Endometrium (tissue), 2 donors: ENCODE results near the gene RRM2.

Source experiments
- FAIRE-seq: peaks from 2 replicates; lab custom pipeline; 2012; peaks lifted over from hg19 to GRCh38; lab: Jason Lieb, UNC
- donor health status: control.
- donor health status: control.

The RRM2 gene

DNA sequence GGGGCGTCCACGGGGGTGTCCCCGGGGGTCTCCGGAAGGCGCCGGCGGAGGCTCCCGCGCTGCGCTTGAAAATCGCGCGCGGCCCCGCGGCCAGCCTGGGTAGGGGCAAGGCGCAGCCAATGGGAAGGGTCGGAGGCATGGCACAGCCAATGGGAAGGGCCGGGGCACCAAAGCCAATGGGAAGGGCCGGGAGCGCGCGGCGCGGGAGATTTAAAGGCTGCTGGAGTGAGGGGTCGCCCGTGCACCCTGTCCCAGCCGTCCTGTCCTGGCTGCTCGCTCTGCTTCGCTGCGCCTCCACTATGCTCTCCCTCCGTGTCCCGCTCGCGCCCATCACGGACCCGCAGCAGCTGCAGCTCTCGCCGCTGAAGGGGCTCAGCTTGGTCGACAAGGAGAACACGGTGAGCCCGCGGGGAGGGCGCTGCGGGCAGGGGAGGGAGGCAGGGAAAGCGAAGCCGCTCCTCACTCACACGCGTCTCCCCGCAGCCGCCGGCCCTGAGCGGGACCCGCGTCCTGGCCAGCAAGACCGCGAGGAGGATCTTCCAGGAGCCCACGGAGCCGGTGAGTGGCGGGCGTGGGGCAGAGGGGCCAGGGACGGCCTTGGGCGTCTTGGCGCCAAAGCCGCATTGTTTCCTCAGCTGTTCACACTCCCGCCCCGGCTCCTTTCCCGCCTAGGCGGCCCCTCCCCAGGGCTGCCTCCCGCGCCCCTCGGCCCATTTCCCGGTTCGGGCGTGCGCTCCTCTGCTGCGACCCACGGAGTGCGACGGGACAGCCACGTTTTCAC lies at the start of gene RRM2:
RRM2 (plus strand) TSS at position 240 of the 781 bp plus-strand sequence; CDS start at position 300, 60 bp downstream.
- FAIRE-seq: no peak

DNA sequence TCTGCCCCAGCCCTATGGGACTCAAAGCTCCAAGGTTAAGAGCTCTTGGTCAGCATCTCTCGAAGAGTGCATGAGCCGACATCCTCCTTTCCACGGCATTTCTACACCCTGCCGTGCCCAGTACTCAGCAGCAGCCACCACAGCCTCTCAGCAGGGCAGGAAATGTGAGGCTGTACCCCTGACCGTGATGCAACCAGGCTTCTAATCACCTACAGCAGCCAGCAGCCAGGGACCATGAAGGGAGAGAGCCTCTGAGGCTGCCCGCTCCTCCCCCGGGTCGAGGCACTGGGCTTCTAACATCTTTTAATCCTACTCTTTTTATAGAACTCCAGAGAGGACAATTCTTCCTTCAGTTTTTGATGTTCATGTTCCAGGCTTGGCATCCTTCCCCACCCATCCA lies 48.8 kb upstream of the RRM2 start:
- FAIRE-seq: no peak

DNA sequence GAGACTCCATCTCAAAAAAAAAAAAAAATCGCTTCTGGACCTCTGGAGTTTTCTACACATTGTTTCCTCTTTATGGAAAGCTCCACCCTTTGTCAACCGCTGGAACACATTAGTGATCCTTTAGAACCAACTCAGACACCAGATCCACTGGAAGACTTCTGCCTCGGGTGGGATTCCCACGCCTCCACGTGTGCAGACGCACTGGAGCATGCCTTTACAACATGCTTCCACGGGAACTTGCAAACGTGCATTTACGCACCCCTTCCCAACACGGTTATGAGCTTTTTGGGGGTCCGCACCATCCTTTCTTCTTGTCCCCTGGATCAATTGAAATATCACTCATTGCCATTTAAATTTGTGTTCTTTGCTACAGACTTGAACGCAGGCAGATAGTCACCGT lies 47.4 kb upstream of the RRM2 start:
- FAIRE-seq: no peak

DNA sequence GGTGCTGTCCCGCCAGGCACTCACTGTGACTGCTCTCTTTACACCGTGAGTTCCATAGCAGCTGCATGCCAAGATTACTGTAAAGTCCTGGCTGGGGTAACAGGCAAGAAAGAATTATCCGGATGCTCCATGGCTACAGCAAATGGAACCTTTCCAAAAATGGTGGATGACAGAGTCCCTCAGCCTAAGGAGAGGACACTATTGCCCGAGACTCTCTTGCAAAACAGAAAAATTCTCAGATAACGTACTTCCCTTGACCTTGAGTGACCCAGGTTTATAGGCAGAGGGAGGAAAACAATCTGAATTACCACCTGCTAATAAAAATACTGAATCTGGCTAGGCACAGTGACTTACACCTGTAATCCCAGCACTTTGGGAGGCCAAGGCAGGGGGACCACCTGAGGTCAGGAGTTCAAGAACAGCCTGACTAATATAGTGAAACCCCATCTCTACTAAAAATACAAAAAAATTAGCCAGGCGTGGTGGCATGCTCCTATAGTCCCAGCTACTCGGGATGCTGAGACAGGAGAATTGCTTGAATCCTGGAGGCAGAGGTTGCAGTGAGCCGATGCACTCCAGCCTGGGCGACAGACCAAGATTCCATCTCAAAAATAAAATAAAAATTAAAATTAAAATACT lies 46.8 kb upstream of the RRM2 start:
- no peak for FAIRE-seq

DNA sequence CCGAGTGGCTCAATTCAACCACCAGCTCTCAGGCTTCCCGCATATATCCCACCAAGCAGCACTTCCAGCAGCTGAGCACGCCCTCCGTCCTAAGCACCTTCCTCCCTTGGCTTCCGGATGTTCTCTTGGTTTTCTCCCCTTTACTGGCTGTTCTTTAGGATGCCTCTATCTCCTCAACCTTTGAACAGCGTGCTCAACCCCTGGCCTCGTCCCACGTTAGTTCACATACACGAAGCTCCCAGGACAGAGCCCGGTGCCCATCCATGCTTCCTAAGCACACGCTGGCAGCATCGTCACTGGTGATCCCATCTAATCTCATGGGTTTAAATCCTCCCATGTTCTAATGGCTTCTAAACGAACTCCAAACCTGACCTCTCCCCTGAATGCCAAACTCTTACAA lies 46.0 kb upstream of the RRM2 start:
- FAIRE-seq: no peak

DNA sequence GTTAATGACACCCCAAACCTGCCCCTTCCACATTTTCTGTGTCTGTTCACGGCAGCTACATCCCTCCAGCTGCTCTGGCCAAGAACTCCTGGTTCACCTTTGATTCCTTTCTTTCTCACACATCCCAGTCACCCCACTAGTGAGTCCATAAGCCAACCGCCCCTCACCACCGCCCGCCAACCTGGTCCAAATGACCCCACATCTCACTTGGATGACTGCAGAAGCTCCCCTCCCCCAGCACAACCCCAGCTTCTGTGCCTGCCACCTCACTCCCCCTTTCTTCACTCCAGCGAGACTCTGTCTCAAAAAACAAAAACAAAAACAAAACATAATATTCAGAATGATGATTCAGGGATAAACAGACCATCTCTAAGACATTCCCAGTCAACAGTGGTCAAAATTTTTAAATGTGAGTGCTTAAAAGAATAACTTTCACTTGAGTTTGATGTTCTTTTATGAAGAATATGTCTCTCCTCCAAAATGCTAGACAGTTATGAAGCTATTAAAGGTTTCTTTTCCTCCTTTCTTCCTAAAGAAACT lies 45.5 kb upstream of the RRM2 start:
- FAIRE-seq: no peak

DNA sequence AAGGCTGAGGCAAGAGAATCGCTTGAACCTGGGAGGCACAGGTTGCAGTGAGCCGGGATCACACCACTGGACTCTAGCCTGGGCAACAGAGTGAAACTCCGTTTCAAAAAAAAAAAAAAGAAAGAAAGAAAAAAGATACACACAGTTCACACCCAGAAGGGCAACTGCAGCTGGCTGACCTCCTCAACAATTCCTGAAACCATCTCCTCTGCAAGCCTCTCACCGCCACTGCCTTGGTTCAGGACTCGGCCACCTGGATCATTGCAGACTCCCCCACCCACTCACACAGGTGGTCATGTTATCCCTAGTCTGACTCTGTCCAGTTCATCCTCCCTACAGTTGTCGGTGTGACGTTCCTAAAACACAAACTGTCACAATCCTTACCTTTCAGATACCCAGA lies 44.5 kb upstream of the RRM2 start:
- FAIRE-seq: no peak

DNA sequence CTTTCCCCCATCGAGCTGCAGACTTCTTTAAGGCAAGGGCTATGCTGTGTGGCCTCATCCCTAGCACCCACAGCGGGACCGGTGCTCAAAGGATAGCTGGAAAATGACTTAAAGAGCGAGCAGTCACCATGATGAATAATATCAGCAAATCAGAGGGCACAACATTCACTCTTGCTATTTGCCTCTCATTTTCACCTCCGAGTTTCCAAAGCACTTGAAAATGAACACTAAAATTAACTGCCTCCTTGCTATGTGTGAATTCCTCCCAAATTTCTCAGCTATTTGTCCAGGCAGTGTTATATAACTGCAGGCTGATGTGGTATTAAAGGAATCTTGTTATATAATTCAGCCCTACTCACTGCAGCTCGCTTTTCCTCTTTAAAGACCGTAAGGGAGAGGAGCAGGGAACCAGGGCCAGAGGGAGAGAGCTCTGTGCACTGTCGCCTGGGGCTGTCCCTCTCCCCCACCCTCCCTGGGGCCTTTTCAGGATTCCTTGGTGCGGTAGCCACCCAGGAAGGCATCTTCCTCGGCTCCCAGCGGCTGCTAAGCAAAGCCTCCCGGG lies 43.8 kb upstream of the RRM2 start:
- FAIRE-seq: no peak

DNA sequence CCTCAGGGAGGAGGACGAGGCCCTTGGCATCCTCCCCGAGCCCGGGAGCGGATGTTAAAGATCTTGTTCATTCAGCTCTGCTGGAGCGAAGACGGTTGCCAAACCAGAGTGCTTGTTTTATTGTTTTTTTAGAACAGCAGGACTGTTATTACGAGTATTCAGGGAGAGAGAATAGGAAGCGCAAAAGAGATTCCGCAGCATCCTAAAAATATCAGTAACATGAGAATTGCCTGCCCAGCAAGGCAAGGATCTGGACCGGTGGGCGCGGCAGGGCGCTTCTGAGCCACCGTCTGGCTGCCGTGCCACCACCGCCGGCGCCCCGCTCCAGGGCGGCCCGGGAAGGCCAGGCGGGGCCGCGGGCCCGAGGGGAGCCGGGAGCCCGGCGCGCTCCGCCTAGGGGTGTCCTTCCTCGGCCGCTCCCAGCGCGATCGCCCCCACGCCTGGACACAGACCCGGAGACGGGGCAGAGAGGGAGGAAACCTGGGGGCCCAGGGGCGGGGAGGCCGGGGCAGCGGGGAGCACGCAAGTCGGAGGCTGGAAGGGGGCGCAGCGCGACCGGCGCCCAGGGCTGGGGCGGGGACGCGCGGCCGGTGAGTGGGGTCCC lies 43.2 kb upstream of the RRM2 start:
- no peak for FAIRE-seq

DNA sequence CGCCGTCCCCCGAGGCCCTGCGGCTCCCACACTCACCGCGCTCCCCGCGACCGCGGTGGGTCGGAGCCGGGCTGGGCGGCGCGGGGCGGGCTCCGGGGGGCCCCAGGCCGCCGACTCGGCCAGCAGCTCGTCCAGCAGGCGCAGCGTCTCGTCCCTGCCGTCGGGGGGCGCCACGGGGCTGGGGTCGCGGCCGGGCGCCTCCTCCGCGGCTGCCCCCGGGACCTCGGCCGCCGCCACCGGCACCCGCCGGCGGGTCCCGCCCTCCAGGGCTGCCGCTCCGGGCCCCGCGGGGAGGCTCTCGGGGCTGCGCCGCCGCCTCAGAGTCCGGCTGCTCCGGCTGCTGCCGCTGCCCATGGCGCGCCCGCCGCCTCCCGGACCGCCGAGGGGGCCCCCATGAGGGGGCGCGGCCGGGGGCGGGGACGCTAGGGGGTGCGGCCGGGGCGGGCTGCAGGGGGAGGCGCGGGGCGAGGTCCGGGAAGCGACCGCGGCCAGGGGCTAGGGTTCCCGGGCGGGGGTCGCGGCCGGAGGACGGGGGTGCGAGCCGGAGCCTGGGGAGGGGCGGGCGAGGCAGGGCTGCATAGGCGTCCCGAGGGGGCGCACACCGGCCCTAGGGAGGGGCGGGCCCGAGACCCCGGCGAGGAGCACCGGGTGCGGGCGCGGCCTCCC lies 42.5 kb upstream of the RRM2 start, which contains the start of gene CYS1:
CYS1 (minus strand) TSS at position 542 of the 666 bp plus-strand sequence; CDS start at position 354, 188 bp downstream.
- no peak for FAIRE-seq

DNA sequence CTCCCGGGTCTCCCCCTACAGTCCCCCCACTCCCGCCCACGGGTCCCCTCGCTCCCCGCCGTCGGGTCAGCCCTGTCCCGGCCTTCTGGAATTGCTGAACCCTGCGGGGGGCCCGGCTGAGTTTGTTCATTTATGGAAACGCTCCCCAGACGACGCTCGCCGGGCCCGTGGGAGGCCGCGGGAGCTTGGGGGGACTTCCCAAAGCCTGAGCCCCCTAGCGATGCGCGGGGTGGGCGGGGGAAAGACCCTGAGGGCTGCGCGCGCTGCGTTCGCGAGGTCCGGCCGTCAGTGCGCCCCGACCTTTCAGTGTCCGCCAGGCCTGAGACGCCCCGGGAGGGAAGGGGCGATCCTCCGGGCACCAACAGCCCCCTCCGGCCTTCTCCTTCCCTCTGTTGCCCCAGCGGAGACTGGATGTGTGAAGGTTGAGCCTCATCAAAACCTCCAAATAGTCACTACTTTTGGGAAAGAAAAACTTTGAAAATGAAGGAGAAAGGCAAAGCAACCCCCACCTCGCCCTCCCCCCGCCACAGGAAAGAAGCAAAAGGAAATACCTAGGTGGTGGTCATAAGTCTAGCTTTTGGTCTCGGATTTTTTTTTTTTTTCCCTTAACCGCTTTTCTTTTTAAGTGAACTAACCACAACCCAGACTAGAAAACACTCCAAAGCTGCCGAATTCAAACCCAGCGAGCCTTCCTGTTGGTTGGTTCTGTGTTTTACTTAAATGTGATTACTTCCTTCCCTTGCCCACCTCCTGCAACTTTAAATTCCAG lies 41.8 kb upstream of the RRM2 start:
- FAIRE-seq: no peak

DNA sequence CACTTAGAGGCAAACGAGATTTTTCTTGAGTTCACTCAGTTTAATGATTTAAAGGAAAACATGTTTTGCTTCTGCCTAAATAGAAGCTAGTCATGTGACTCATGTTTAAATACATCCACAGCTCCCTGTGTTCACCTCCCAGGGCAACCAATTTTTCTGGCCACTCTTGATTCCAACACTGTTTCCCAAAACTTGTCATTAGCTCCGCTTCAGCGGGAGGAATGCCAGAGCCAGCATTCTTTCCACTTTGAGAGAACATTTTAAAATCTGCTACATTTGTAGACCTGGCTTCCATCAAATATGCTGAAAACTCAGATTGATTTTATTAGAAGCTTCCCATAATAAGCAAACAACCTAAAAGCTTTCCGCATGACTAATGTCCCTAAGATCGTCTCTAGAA lies 39.5 kb upstream of the RRM2 start:
- no peak for FAIRE-seq

DNA sequence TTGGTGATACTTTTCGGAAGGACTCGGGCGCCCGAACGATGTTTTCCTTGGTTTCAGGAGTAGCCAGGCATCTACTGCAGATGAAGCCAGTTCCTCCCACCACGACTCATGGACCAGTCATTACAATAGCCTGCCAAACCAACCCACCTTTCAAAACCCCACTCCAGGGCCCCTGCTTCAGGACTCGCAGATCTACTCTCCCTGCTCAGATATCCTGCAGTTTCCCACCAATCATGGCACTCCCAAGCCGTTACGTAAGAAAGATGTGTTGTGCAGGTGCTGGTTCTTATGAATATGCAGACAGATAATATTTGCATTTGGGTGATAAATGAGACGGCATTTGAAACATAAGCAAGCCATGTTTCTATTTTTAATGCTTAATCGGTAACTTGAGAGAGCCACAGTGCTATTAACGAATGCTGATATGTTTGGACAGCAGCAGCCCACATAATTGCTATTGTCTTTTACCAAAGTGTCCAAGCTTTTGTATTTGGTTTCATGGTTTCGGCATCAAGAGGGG lies 38.8 kb upstream of the RRM2 start:
- FAIRE-seq: no peak

DNA sequence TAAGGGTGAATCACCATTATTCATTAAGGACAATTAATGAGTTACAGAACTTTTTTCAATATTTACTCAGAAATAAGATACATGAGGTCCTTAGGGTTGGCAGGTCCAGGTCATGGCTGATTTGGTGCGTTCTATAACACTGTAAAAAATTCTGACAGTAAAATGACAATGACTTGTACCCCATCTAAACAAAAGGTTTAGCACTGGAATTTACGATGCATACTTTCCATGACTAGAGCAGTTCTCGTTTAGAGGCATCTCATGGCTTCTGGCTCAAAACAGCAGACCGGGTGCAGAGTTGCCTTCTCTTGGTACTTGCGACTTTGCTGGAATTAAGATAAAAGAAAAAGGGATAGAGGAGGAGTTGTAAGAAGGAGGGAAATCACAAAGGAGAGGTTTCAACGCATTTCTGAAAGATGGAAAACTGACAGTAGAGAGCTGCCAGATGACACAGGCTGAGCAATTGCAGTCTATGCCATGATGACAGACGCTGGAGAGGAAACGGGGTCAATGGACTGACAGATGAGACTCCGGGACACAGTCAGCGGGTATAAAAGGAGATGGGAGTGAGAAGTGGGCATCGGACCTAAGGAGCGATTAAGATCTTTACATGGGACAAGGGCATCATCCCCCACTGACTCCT lies 38.2 kb upstream of the RRM2 start:
- FAIRE-seq: no peak

DNA sequence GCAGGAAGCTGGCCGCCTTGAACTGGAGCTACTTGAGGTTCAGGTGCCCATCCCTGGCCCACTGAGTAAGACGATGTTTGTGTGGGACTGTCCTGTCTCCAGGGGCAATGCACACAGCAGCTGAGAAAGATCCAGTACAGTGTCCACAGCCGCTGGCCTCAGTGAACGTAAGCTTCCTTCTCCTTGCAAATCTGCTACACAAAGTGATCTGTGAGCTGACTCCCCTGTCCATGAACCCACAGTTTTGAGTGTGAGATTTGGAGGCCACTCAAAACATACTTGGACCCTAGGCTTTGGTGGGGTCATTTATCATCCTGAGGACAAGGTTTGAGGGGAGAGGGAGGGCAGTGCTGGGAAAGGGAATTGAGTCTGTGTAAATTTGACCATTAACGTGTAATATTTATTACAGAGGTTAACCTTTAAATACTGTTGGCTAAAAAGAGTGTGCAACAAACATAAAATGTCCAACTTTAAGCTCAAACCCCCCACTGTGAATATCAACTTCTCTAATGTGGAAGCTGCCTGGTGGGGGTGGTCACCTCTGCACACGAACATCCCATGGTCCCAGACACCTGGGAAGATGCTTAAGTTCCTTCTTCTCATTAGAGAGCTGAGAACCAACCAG lies 37.4 kb upstream of the RRM2 start:
- no peak for FAIRE-seq

DNA sequence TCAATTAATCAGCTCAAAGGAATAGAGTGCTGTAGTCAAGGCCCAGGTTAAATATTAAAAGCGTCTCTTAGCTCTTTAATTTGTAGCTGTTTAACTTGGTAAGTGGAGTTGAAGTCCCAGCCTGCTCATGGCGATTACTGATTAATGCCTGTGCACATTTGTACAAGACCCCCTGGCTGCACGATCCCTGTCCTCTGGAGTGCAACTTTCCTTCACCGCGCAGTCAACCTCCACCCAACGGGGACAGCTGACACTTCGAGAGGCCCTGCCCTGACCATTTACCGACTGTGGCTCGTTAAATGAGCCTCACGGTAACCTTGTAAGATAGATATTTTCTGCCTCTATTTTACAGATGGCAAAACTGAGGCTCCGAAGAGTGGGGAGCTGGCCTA lies 36.9 kb upstream of the RRM2 start:
- no peak for FAIRE-seq

DNA sequence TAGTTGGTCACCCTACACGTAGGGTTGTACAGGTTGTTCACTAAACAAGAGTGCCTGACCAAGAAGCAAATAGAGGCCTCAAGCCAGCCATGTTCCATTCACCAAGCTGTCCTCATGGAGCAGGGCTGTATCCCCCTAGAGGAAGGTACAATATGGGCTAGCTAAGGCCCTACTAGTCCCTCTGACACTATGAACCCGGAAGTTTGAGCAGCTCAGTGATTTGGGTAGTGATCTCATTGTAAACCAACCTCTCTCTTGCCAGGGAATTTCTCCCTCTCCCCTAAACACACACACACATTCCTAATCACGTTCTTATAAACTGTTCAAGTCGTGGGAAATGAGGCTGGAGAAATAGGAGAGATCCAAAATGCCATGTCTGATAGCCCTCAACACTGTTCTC lies 35.6 kb upstream of the RRM2 start:
- no peak for FAIRE-seq

DNA sequence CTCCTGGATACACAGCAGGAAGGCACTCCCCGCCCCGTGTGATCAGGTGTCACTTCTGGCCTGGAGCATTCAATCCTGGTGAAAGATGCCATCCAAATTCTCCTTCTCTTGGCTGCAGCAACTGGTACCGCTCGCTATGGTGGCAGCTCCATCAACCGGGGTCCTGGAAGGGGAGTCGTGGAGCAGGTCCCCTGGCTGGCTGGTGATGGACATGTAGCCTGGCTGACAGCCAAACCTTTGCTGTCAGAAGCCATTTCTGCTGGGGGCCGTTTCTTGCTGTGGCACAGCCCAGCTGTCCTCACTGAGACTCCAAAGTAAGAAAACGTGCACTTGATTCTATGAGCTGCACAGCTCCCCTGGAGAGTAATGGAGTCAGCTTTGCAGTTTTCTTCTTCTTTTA lies 35.2 kb upstream of the RRM2 start:
- FAIRE-seq: no peak

DNA sequence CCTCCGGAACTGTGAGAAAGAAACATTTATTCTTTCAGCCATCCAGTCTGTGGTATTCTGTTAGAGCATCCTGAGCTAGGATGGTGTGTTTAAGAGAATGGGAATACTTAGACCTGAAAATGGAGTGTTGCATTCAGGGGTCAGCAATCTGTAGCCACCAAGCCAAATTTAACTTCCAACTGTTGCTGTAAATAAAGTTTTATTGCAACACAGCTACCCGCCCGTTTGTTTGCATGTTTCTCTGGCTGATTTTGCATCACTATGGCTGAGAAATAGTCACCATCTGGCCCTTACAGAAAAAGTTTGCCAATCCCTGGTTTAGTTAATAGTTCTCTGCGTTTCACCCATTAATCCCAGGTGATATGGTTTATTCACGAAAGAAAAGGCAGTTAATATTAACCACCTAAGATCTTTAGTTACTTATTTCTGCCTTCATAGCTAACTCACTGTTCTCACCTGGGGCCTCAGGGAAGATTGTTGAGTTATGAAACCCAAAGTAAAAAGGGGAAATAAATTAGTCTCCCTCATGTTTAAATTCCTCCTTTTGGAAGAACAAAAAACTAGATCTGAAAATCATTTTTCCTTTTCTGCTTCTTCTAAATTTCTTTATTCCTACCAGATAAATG lies 32.9 kb upstream of the RRM2 start:
- no peak for FAIRE-seq
